ENCODE results near the gene GALT.

GALT gene

GRCh38 chr9:34675048-34675714, 28.7 kb downstream of the GALT start:
- Histone ChIP-seq H3F3A (ENCODE audit: insufficient read depth, low read length) (no peaks in the 10 kb centered on the region), H3K27me3 (replicated peaks; ENCODE audit: insufficient read depth, low read length) (no peaks in the 10 kb centered on the region), H3K9me2 (replicated peaks; ENCODE audit: insufficient read depth, low read length) (no peaks in the 10 kb centered on the region), H4K20me1 (ENCODE audit: insufficient read depth, low read length) (no peaks in the 10 kb centered on the region), H3K9me3 (replicated peaks; ENCODE audit: insufficient read depth, low read length) (no peaks in the 10 kb centered on the region), H3K27ac (ENCODE audit: low read length) (no peak overlapping the region), H3K4me2 (ENCODE audit: low read depth, low read length) (no peak overlapping the region), H3K4me1 (ENCODE audit: low read length) (no peaks in the 10 kb centered on the region), H3K9ac (ENCODE audit: low read length) (no peak overlapping the region), H3K79me2 (ENCODE audit: low read length) (no peaks in the 10 kb centered on the region), H3K4me3 (ENCODE audit: low read length) (no peak overlapping the region), H3K36me3 (replicated peaks; ENCODE audit: insufficient read depth, low read length) (no peaks in the 10 kb centered on the region), H2AFZ (ENCODE audit: low read length) (no peak overlapping the region)
- peak; percentile 67 for DNase-seq
- no peak for TF ChIP-seq EZH2 (optimal IDR thresholded peaks at IDR 0.05; ENCODE audit: low read depth, low read length)
- no peak for TF ChIP-seq EZH2phosphoT487 (IDR thresholded peaks at IDR 0.05; ENCODE audit: low read length)
- TF ChIP-seq CTCF (IDR thresholded peaks at IDR 0.05; ENCODE audit: low read length) = peak; percentile 73

- TF ChIP-seq EZH2phosphoT487 (IDR thresholded peaks at IDR 0.05; ENCODE audit: low read length) = no peak
- Histone ChIP-seq H3K4me3 (ENCODE audit: low read length) (no peak overlapping the region), H3K27me3 (replicated peaks; ENCODE audit: insufficient read depth, low read length) (no peaks in the 10 kb centered on the region), H3K4me1 (ENCODE audit: low read length) (no peaks in the 10 kb centered on the region), H4K20me1 (ENCODE audit: insufficient read depth, low read length) (no peaks in the 10 kb centered on the region), H3K9me2 (replicated peaks; ENCODE audit: insufficient read depth, low read length) (no peaks in the 10 kb centered on the region), H3K36me3 (replicated peaks; ENCODE audit: insufficient read depth, low read length) (no peaks in the 10 kb centered on the region), H3K9me3 (replicated peaks; ENCODE audit: insufficient read depth, low read length) (no peaks in the 10 kb centered on the region), H3K27ac (ENCODE audit: low read length) (no peak overlapping the region), H3K9ac (ENCODE audit: low read length) (no peak overlapping the region), H3F3A (ENCODE audit: insufficient read depth, low read length) (no peaks in the 10 kb centered on the region), H3K79me2 (ENCODE audit: low read length) (no peaks in the 10 kb centered on the region), H3K4me2 (ENCODE audit: low read depth, low read length) (no peak overlapping the region), H2AFZ (ENCODE audit: low read length) (no peak overlapping the region)
- DNase-seq = no peak
Measured at GRCh38 chr9:34675869-34676268, 29.4 kb downstream of the GALT start.

GRCh38 chr9:34684145-34684544, 37.7 kb downstream of the GALT start:
- no peaks in the 10 kb centered on the region for H3K79me2 ChIP-seq (ENCODE audit: low read length)
- H3K36me3 ChIP-seq (replicated peaks; ENCODE audit: insufficient read depth, low read length) = no peaks in the 10 kb centered on the region
- H3K9me3 ChIP-seq (replicated peaks; ENCODE audit: insufficient read depth, low read length) = no peaks in the 10 kb centered on the region
- TF ChIP-seq CTCF (IDR thresholded peaks at IDR 0.05; ENCODE audit: low read length) = no peak
- no peak for TF ChIP-seq EZH2phosphoT487 (IDR thresholded peaks at IDR 0.05; ENCODE audit: low read length)
- TF ChIP-seq EZH2 (optimal IDR thresholded peaks at IDR 0.05; ENCODE audit: low read depth, low read length) = no peak
- no peak for DNase-seq
- H3K4me1 ChIP-seq (ENCODE audit: low read length) = no peaks in the 10 kb centered on the region
- H3K27me3 ChIP-seq (replicated peaks; ENCODE audit: insufficient read depth, low read length) = no peaks in the 10 kb centered on the region
- no peak overlapping the region for H2AFZ ChIP-seq (ENCODE audit: low read length)
- no peak overlapping the region for H3K4me3 ChIP-seq (ENCODE audit: low read length)
- H3K27ac ChIP-seq (ENCODE audit: low read length) = no peak overlapping the region
- no peaks in the 10 kb centered on the region for H4K20me1 ChIP-seq (ENCODE audit: insufficient read depth, low read length)
- no peak overlapping the region for H3K4me2 ChIP-seq (ENCODE audit: low read depth, low read length)
- no peak overlapping the region for H3K9ac ChIP-seq (ENCODE audit: low read length)
- no peaks in the 10 kb centered on the region for H3F3A ChIP-seq (ENCODE audit: insufficient read depth, low read length)
- no peaks in the 10 kb centered on the region for H3K9me2 ChIP-seq (replicated peaks; ENCODE audit: insufficient read depth, low read length)

- H3K9ac ChIP-seq (ENCODE audit: low read length) = no peak overlapping the region
- H3K79me2 ChIP-seq (ENCODE audit: low read length) = no peaks in the 10 kb centered on the region
- no peak overlapping the region for H3K4me3 ChIP-seq (ENCODE audit: low read length)
- no peaks in the 10 kb centered on the region for H3K36me3 ChIP-seq (replicated peaks; ENCODE audit: insufficient read depth, low read length)
- TF ChIP-seq EZH2 (optimal IDR thresholded peaks at IDR 0.05; ENCODE audit: low read depth, low read length) (no peak), CTCF (IDR thresholded peaks at IDR 0.05; ENCODE audit: low read length) (no peak), EZH2phosphoT487 (IDR thresholded peaks at IDR 0.05; ENCODE audit: low read length) (no peak)
- no peak overlapping the region for H3K4me2 ChIP-seq (ENCODE audit: low read depth, low read length)
- no peaks in the 10 kb centered on the region for H3F3A ChIP-seq (ENCODE audit: insufficient read depth, low read length)
- no peaks in the 10 kb centered on the region for H3K4me1 ChIP-seq (ENCODE audit: low read length)
- no peak overlapping the region for H3K27ac ChIP-seq (ENCODE audit: low read length)
- no peaks in the 10 kb centered on the region for H3K9me2 ChIP-seq (replicated peaks; ENCODE audit: insufficient read depth, low read length)
- H3K9me3 ChIP-seq (replicated peaks; ENCODE audit: insufficient read depth, low read length) = no peaks in the 10 kb centered on the region
- no peak for DNase-seq
- H2AFZ ChIP-seq (ENCODE audit: low read length) = no peak overlapping the region
- no peaks in the 10 kb centered on the region for H3K27me3 ChIP-seq (replicated peaks; ENCODE audit: insufficient read depth, low read length)
- no peaks in the 10 kb centered on the region for H4K20me1 ChIP-seq (ENCODE audit: insufficient read depth, low read length)
Measured at GRCh38 chr9:34684816-34685215, 38.3 kb downstream of the GALT start.
